Testis (tissue), 3 donors: ENCODE results near the gene KCNE1. TPM values are rescaled to one million over a fixed set of nuclear protein-coding genes. Genes with fewer than 3 reads are reported as not detected.
"Not testable (repeated sequence)": the region's sequence is repeated elsewhere in the genome, so short reads cannot be mapped to it uniquely, and the experiment has no call there.

ENCODE experiments used
- DNase-seq: peaks from one replicate; pipeline ENCODE4 v3.0.0-alpha.2; 2019
- H3K27ac ChIP-seq, 2 donors: fragments of 200-600 bp; sonication (generic); one replicate each; pipeline ENCODE4 v1.5.1; 2019
- H3K27me3 ChIP-seq: fragments of 200-600 bp; sonication (generic); one replicate; pipeline ENCODE4 v1.5.1; 2019
- H3K36me3 ChIP-seq: fragments of 200-600 bp; sonication (generic); one replicate; pipeline ENCODE4 v1.5.1; 2017; ENCODE audit warnings: low read depth; ENCODE audit errors: missing control alignments
- H3K4me1 ChIP-seq: fragments of 200-600 bp; sonication (generic); one replicate; pipeline ENCODE4 v1.5.1; 2019
- H3K4me3 ChIP-seq, 2 donors: fragments of 200-600 bp; sonication (generic); one replicate each; pipeline ENCODE4 v1.5.1; 2017 to 2019
- H3K9me3 ChIP-seq: fragments of 200-600 bp; sonication (generic); one replicate; pipeline ENCODE4 v1.5.1; 2017
- POLR2A ChIP-seq: fragments of 450-650 bp; IDR thresholded peaks from one replicate; pipeline ENCODE4 v1.6.1; 2017; ENCODE audit warnings: antibody characterized with exemption, mild to moderate bottlenecking, moderate library complexity
- WGBS, 2 donors: methylation state at CpG; one replicate each; pipeline ENCODE4 v1.1.5; 2018; 5-methylcytosine and 5-hydroxymethylcytosine counted together
- intact Hi-C: fragments of 100-400 bp; cut with DNase I; formaldehyde crosslinking; loops from one replicate; pipeline ENCODE4 v1.15.1; 2023; ENCODE audit warnings: low total_unique reads
- polyA plus RNA-seq: library from polyadenylated mRNA; stranded (reverse); fragments of 350-450 nt; fragmentation: Illumina TruSeq; extraction: RNeasy Lipid Tissue Mini Kit (QIAGEN cat#74804); gene quantifications from one replicate; pipeline ENCODE4 v1.2.3, GENCODE V29; 2014; ENCODE audit warnings: low read depth, low replicate concordance; ENCODE audit not compliant: insufficient read depth
- total RNA-seq, 2 donors: library from RNA; depleted of rRNA; stranded (reverse); fragments of >200 nt; gene quantifications; one replicate each; pipeline ENCODE4 v1.2.3, GENCODE V29; 2016
- TF ChIP-seq, protein P1 (sequence below), 3 experiments: fragments of 450-650 bp in 2 of 3; fragments of 200-600 bp in 1 of 3; sonication (generic) in 1 of 3; IDR thresholded peaks; one replicate each; pipeline ENCODE4 v1.5.1; 2016 to 2019; ENCODE audit warnings: antibody characterized with exemption in 3 of 3, mild to moderate bottlenecking in 2 of 3, moderate library complexity in 1 of 3

KCNE1 gene
- total and polyA plus RNA-seq, 3 donors from 2014 or later, result 7.3 to 16.7 (median 12.4) TPM

DNA sequence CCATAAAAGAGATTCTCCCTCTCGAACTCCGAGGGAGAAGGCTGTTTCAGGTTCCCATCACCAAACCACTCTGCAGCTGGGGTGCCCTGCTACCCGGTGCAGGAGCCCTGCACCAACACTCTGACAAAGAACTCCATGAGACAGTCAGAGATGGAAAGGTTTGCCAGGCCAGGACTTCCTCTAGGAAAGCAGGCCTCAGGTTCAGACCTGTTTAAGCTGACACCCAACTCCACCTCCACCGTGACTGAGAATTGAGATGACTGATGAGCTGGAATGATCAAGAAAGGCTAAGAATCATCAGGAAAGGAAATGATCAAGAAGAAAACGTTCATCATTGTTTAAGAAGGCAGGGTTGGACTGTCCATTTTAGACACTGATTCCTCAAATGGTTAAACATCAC lies 46.2 kb upstream of the KCNE1 start:
- WGBS, 2 donors, result 88 to 89% methylated on average over 3 to 5 of the region's 5 CpGs
- Histone ChIP-seq H3K9me3 (no peaks in the 10 kb centered on the region), H3K4me3 (no peak overlapping the region), H3K27ac (no peak overlapping the region), H3K36me3 (no peaks in the 10 kb centered on the region), H3K4me1 (no peaks in the 10 kb centered on the region), H3K27me3 (no peaks in the 10 kb centered on the region)
- no peak for DNase-seq
- intact Hi-C loops, result no loop called here
- TF ChIP-seq, protein P1, sequence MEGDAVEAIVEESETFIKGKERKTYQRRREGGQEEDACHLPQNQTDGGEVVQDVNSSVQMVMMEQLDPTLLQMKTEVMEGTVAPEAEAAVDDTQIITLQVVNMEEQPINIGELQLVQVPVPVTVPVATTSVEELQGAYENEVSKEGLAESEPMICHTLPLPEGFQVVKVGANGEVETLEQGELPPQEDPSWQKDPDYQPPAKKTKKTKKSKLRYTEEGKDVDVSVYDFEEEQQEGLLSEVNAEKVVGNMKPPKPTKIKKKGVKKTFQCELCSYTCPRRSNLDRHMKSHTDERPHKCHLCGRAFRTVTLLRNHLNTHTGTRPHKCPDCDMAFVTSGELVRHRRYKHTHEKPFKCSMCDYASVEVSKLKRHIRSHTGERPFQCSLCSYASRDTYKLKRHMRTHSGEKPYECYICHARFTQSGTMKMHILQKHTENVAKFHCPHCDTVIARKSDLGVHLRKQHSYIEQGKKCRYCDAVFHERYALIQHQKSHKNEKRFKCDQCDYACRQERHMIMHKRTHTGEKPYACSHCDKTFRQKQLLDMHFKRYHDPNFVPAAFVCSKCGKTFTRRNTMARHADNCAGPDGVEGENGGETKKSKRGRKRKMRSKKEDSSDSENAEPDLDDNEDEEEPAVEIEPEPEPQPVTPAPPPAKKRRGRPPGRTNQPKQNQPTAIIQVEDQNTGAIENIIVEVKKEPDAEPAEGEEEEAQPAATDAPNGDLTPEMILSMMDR (IDR thresholded peaks at IDR 0.05), result no peak
- TF ChIP-seq POLR2A, result no peak

DNA sequence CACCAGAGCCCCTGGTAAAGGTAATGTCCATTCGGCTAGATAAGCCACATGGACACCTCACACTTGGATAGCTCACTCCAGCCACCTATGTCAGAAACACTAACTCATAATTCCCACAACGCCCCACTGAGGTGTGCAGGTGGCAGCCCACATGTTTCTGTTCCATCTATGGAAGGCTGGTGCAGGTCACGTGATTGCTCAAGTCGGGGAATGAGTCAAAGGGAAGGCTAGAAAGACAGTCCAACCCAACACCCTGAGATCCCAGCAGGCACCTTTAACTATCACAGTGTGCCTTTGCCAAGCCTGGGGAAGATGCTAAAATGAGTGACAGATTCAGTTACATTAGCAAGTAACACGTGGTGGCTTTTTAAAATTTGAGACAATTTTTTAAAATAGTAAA lies 45.3 kb upstream of the KCNE1 start:
- no peak overlapping the region for H3K4me3 ChIP-seq
- intact Hi-C loops, result no loop called here
- DNase-seq, result no peak
- H3K27me3 ChIP-seq, result no peaks in the 10 kb centered on the region
- no peak overlapping the region for H3K27ac ChIP-seq
- no peak for TF ChIP-seq POLR2A
- TF ChIP-seq, protein P1 (IDR thresholded peaks at IDR 0.05), result no peak
- WGBS, 2 donors, result 81 to 89% methylated on average over 5 of the region's 5 CpGs
- H3K4me1 ChIP-seq, result no peaks in the 10 kb centered on the region
- no peaks in the 10 kb centered on the region for H3K36me3 ChIP-seq
- H3K9me3 ChIP-seq, result no peaks in the 10 kb centered on the region

DNA sequence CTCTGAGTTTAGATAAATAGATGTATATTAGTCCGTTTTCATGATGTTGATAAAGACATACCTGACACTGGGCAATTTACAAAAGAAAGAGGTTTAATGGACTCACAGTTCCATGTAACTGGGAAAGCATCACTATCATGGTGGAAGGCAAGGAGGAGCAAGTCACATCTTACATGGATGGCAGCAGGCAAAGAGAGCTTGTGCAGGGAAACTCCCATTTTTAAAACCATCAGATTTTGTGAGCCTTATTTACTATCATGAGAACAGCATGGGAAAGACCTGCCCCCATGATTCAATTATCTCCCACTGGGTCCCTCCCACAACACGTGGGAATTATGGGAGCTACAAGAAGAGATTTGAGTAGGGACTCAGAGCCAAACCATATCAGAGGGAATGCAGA lies 42.7 kb upstream of the KCNE1 start:
- H3K9me3 ChIP-seq, H3K27ac ChIP-seq, intact Hi-C loops, H3K27me3 ChIP-seq, DNase-seq, H3K36me3 ChIP-seq, H3K4me3 ChIP-seq, H3K4me1 ChIP-seq: not testable (repeated sequence)
- whole genome bisulfite sequencing, 2 donors, result 88 to 89% methylated on average over 2 of the region's 2 CpGs

DNA sequence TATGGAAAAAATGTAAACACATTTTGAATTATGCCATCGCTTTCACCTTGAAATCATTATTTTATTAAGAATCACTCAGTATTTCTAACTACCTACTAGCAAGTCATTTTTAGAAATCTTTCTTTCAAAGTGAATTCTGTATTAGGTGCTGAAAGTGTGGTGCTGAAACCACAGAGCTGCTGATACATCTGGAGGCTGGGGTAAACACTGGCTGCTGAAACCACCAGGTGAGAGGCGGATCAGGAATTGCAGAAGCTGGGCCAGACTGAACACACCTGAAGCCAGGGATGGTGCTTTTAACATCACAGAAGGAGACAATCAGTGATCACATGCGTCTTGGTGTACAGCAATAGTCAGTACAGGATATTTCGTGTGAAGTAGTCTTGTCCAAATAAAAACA lies 42.2 kb upstream of the KCNE1 start:
- TF ChIP-seq, protein P1 (IDR thresholded peaks at IDR 0.05), result no peak
- no peak for TF ChIP-seq POLR2A
- DNase-seq, result no peak
- H3K4me3 ChIP-seq, result no peak overlapping the region
- 96 to 98% methylated on average over 4 of the region's 4 CpGs for WGBS, 2 donors
- H3K36me3 ChIP-seq, result no peaks in the 10 kb centered on the region
- no peaks in the 10 kb centered on the region for H3K9me3 ChIP-seq
- intact Hi-C loops, result no loop called here
- H3K4me1 ChIP-seq, result no peaks in the 10 kb centered on the region
- no peak overlapping the region for H3K27ac ChIP-seq
- no peaks in the 10 kb centered on the region for H3K27me3 ChIP-seq

DNA sequence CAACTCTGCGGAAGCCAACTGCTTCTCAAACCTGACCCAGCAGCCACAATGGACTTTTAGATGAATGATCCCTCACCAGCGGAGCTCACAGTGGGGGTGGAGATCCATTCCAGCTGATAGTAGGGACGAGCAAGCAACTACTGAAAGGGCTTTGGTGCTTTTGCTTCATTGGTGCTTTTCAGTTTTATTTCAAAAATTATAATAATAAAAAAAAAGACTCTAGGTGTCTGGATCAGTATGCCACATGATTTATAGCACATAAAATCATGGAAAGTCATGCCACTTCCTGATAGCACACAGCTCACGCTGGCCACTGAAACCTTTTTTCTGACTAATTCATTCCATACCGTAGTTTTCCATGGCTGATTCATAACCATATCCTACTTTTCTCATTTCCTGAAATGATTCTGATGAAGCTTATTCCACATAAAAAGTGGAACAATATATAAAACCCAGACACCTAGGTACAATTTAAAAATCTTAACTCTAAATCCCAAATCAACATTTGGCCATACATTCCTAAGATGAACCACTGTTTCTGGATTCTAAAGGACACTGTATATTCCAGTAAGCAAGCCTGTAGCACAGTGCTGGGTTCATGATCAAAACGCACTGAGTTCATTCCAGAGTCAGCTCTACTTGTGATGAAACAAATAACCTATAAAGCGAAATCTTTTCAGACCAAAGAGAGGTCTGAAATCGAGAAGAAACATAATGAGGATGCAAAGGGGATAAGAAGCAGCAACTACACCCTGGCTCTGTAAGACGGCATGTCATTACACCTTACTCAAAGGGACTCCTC lies 41.3 kb upstream of the KCNE1 start:
- Histone ChIP-seq H3K27ac (no peak overlapping the region), H3K4me3 (no peak overlapping the region), H3K36me3 (no peaks in the 10 kb centered on the region), H3K9me3 (no peaks in the 10 kb centered on the region), H3K4me1 (no peaks in the 10 kb centered on the region), H3K27me3 (no peaks in the 10 kb centered on the region)
- 85 to 86% methylated on average over 9 of the region's 9 CpGs for WGBS, 2 donors
- intact Hi-C loops, result no loop called here
- TF ChIP-seq, protein P1 (IDR thresholded peaks at IDR 0.05), result no peak
- TF ChIP-seq POLR2A, result no peak
- DNase-seq, result no peak
